ENCODE results near the gene TNFAIP8L1.

DNA sequence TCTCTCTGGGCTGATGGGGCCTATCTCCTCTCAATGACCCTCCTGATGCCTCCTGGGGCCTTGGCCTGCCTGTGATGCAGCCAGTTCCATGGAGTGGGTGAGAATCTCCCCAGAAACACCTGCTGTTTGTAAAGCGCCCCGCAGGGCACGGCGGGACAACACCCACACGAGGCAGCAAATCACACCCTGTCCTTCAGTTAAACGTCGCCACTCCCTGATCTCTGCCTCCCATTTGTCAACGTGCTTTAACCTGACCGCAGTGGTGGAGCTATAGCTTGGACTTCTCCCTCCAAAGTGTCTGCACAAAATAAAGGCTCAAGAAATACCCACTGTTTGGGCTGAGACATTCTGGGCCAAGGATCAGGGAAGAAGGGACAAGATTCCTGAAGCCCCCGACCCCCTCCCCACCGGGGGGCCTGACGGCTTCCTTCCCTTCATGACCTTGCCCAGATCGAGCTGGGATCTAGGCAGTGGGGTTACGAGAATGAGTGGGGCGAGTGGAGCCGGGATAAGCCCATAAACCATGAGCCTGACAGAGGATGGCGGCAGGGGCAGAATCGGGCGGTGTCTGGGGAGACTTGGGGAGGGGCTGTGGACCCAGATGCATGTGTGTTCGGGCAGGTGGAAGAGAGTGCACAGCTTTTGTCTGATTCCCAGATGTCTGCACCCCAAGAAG, 22.8 kb downstream of the TNFAIP8L1 start:
- TF ChIP-seq YY1 (IDR thresholded peaks at IDR 0.05; ENCODE audit: insufficient read depth, insufficient read length) (no peak), ZNF274 (IDR thresholded peaks at IDR 0.05; ENCODE audit: low read depth, low read length) (no peak), SUZ12 (IDR thresholded peaks at IDR 0.05; ENCODE audit: extremely low read depth, insufficient read depth, insufficient read length) (no peak)
